Measurements from ENCODE around the gene ZMYND19. TPM values are rescaled to one million over a fixed set of nuclear protein-coding genes. Genes with fewer than 3 reads are reported as not detected.

ZMYND19 gene
- total and polyA plus RNA-seq, 2 donors (not counting 3 experiments of a cell fraction or from before 2014, with no cell fraction given): 22.8 to 32.6 TPM

DNA sequence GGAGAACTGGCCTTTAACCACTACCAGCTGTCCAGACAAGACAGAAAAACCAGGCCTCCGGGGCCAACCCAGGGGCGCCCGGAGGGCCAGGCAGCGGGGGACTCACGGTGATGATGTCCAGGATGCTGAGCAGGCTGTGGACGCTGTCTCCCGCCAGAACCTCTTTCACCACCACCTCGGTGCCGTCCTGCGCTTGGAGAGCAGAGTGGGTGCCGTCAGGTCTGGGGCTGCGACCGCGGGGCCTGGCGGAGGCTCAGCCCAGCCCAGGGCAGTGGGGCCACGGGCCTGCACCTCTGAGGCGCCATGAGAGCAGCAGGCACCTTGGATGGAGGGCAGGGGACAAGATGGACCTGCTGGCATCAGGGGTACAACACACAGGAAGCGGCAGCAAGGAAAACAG, 49.8 kb downstream of the ZMYND19 start:
- Histone ChIP-seq H3K4me1 (ENCODE audit: control insufficient read depth, extremely low read depth, insufficient read depth, low read length) (no peaks in the 10 kb centered on the region), H3K4me3 (replicated peaks in 1 of 3; ENCODE audit: insufficient read depth in 1 of 3, low read depth in 1 of 3, low read length in 3 of 3) (no peak overlapping the region), H3K9me3 (replicated peaks; ENCODE audit: control insufficient read depth, insufficient read depth, low read length) (no peaks in the 10 kb centered on the region), H3K9me1 (replicated peaks; ENCODE audit: control insufficient read depth, extremely low read depth, insufficient read depth, low read length) (no peaks in the 10 kb centered on the region), H3K79me2 (ENCODE audit: control insufficient read depth, insufficient read depth, low read length) (no peaks in the 10 kb centered on the region), H3K27ac (ENCODE audit: insufficient read depth, low read depth, low read length) (no peak overlapping the region), H3K36me3 (ENCODE audit: control insufficient read depth in 2 of 2, extremely low read depth in 1 of 2, insufficient read depth in 2 of 2, low read length in 2 of 2) (no peaks in the 10 kb centered on the region), H2AFZ (ENCODE audit: low read depth, low read length) (no peak overlapping the region), H3K9ac (replicated peaks; ENCODE audit: extremely low read depth, insufficient read depth, low read length) (no peak overlapping the region), H3K4me2 (ENCODE audit: insufficient read depth, low read length) (no peak overlapping the region), H4K20me1 (replicated peaks; ENCODE audit: control insufficient read depth, extremely low read depth, insufficient read depth, low read length) (no peaks in the 10 kb centered on the region), H3K27me3 (ENCODE audit: control insufficient read depth in 2 of 2, insufficient read depth in 2 of 2, low read length in 2 of 2) (no peaks in the 10 kb centered on the region)
- ChIA-PET CTCF (no interaction called here), POLR2A (no interaction called here)
- FAIRE-seq: no peak
- dilution Hi-C loops (cut with MboI; ENCODE audit: extremely low pct_ligation_motif_present, low sequenced_read_pairs) (no loop called here), intact Hi-C loops (cut with micrococcal nuclease) (no loop called here)
- DNase-seq (ENCODE audit: low read depth, low spot score): no peak
- TF ChIP-seq FOS (IDR thresholded peaks at IDR 0.05; ENCODE audit: borderline replicate concordance, insufficient read depth, low read length) (no peak), MYC (IDR thresholded peaks at IDR 0.05; ENCODE audit: low read depth, low read length) (no peak), POLR2A (IDR thresholded peaks at IDR 0.05; ENCODE audit: low read depth, low read length) (no peak), EZH2 (IDR thresholded peaks at IDR 0.05; ENCODE audit: borderline replicate concordance, low read depth, low read length, severe bottlenecking) (no peak), GATA2 (IDR thresholded peaks at IDR 0.05; ENCODE audit: insufficient read depth, insufficient read length, low read depth, low read length) (no peak), JUN (IDR thresholded peaks at IDR 0.05; ENCODE audit: borderline replicate concordance, insufficient read depth, insufficient read length, low read depth) (no peak)
- TF ChIP-seq, protein P1, sequence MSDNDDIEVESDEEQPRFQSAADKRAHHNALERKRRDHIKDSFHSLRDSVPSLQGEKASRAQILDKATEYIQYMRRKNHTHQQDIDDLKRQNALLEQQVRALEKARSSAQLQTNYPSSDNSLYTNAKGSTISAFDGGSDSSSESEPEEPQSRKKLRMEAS (IDR thresholded peaks at IDR 0.05; ENCODE audit: insufficient read depth, insufficient read length): no peak
- TF ChIP-seq, protein P2, sequence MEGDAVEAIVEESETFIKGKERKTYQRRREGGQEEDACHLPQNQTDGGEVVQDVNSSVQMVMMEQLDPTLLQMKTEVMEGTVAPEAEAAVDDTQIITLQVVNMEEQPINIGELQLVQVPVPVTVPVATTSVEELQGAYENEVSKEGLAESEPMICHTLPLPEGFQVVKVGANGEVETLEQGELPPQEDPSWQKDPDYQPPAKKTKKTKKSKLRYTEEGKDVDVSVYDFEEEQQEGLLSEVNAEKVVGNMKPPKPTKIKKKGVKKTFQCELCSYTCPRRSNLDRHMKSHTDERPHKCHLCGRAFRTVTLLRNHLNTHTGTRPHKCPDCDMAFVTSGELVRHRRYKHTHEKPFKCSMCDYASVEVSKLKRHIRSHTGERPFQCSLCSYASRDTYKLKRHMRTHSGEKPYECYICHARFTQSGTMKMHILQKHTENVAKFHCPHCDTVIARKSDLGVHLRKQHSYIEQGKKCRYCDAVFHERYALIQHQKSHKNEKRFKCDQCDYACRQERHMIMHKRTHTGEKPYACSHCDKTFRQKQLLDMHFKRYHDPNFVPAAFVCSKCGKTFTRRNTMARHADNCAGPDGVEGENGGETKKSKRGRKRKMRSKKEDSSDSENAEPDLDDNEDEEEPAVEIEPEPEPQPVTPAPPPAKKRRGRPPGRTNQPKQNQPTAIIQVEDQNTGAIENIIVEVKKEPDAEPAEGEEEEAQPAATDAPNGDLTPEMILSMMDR (IDR thresholded peaks at IDR 0.05; ENCODE audit: extremely low read depth in 1 of 2, insufficient read depth in 1 of 2, low read depth in 1 of 2, low read length in 2 of 2): no peak
- no TSS peak for BruUV-seq (replicated peaks)
